ENCODE measurements around the gene PRKG1. TPM values are rescaled to one million over a fixed set of nuclear protein-coding genes. Genes with fewer than 3 reads are reported as not detected.

The PRKG1 gene
- total and polyA plus RNA-seq, 2 of the 4 experiments (the other 2 are of a cell fraction) = 3.5 to 18.3 TPM

DNA sequence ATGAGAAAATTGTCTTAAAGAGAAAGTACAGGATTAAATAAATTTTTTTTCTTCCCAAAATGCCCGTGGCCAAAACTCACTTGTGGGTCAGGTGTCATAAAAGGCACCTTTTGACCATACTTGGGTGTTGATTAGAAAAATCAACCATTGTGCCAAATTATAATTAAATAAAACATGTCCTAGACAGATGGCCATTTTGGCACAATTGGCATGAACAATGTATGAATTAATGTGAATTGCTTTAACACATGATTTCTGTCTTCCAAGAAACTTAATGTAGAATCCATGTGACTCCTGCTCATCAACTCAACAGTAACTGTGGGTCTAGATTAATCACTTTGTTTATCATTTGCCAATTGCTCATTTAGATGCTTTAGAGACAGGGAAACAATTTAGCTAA is 561.1 kb downstream of the PRKG1 start:
- POLR2A ChIA-PET (ENCODE audit: unreplicated experiment) = no interaction called here
- no CpG with 5 or more reads among the region's 1 CpG for WGBS, 2 experiments (ENCODE audit: extremely low coverage in 2 of 2, insufficient read length in 1 of 2)
- H3K14ac ChIP-seq (replicated peaks; ENCODE audit: low read depth, low read length) = no peak overlapping the region

More for the DNA sequence above, 561.1 kb downstream of the PRKG1 start:
- no peak overlapping the region for H2BK120ac ChIP-seq (ENCODE audit: low read depth, low read length)
- in situ Hi-C loops (cut with MboI; ENCODE audit: low sequenced_read_pairs) (no loop called here), intact Hi-C loops (cut with micrococcal nuclease) (no loop called here), dilution Hi-C loops (cut with HindIII; ENCODE audit: low sequenced_read_pairs, unreplicated experiment) (no loop called here)
- DNase-seq = no peak
- no peak overlapping the region for H3K18ac ChIP-seq (ENCODE audit: low read depth, low read length)
- H2BK5ac ChIP-seq (ENCODE audit: low read depth, low read length, poor library complexity, severe bottlenecking) = no peak overlapping the region
- H2AK5ac ChIP-seq (ENCODE audit: low read depth, low read length) = no peak overlapping the region
- no peak overlapping the region for H3K27ac ChIP-seq (ENCODE audit: insufficient read depth, low read length)
- H4K5ac ChIP-seq (ENCODE audit: low read depth, low read length) = no peak overlapping the region
- no peak overlapping the region for H3K4ac ChIP-seq (ENCODE audit: low read depth, low read length)
- BruUV-seq (replicated peaks) = no TSS peak
- no peaks in the 10 kb centered on the region for H3K9me3 ChIP-seq (ENCODE audit: control insufficient read depth, insufficient read depth, low read length)
- H3K23ac ChIP-seq (ENCODE audit: low read depth, low read length) = no peak overlapping the region
- no peaks in the 10 kb centered on the region for H3K36me3 ChIP-seq (ENCODE audit: control insufficient read depth, insufficient read depth, low read length)
- no peak overlapping the region for H2BK20ac ChIP-seq (ENCODE audit: low read depth, low read length)
- no peak overlapping the region for H3K4me2 ChIP-seq (ENCODE audit: low read depth, low read length)
- no peak overlapping the region for H2BK15ac ChIP-seq (ENCODE audit: low read depth, low read length)
- ATAC-seq (ENCODE audit: low read depth) = no peak
- no peaks in the 10 kb centered on the region for H4K20me1 ChIP-seq (ENCODE audit: insufficient read depth, low read length)
- H4K8ac ChIP-seq (ENCODE audit: low read depth in 2 of 2, low read length in 2 of 2) = no peak overlapping the region
- H3K9ac ChIP-seq (ENCODE audit: low read depth, low read length) = no peak overlapping the region
- CTCF ChIA-PET = interaction anchor here (0.6 kb wide), 1 partner anchor 110 kb away, joined by 3 read pairs; no protein-coding TSS in a partner anchor
- no peaks in the 10 kb centered on the region; the same call in 1 of the 2 replicates for H3K4me1 ChIP-seq (ENCODE audit: control insufficient read depth, insufficient read depth, low read length)
- H3K56ac ChIP-seq (ENCODE audit: extremely low read depth, insufficient read depth, low read length) = no peak overlapping the region
- no peaks in the 10 kb centered on the region for H3K27me3 ChIP-seq (ENCODE audit: control insufficient read depth, insufficient read depth, low read length)
- H2AFZ ChIP-seq (replicated peaks; ENCODE audit: low read length, poor library complexity) = no peak overlapping the region
- peaks cover 0 to 4% of the 10 kb centered on the region in 2 experiments; a peak in 1 of 4 replicates for H3K79me1 ChIP-seq (ENCODE audit: low read depth in 1 of 2, low read length in 2 of 2)
- no peaks in the 10 kb centered on the region for H3K9me1 ChIP-seq (ENCODE audit: insufficient read depth, low read length)
- H3K4me3 ChIP-seq (ENCODE audit: insufficient read depth, low read depth, low read length) = no peak overlapping the region
- no peak for TF ChIP-seq SMC3 (IDR thresholded peaks at IDR 0.05; ENCODE audit: low read depth, low read length)
- no peak for TF ChIP-seq MAFK (IDR thresholded peaks at IDR 0.05; ENCODE audit: low read depth, low read length)
- TF ChIP-seq RAD21 (IDR thresholded peaks at IDR 0.05; ENCODE audit: low read length) = no peak
- TF ChIP-seq ELK1 (IDR thresholded peaks at IDR 0.05; ENCODE audit: borderline replicate concordance, low read depth, low read length) = no peak
- no peak for TF ChIP-seq RCOR1 (IDR thresholded peaks at IDR 0.05; ENCODE audit: insufficient replicate concordance, low read length)
- TF ChIP-seq BHLHE40 (IDR thresholded peaks at IDR 0.05; ENCODE audit: low read depth, low read length) = no peak
- no peak for TF ChIP-seq CHD1 (IDR thresholded peaks at IDR 0.05; ENCODE audit: low read depth, low read length)
- TF ChIP-seq MAZ (IDR thresholded peaks at IDR 0.05; ENCODE audit: borderline replicate concordance, low read depth, low read length) = no peak
- TF ChIP-seq MXI1 (IDR thresholded peaks at IDR 0.05; ENCODE audit: borderline replicate concordance, low read depth, low read length) = no peak
- TF ChIP-seq RFX5 (IDR thresholded peaks at IDR 0.05; ENCODE audit: low read depth, low read length) = no peak
- TF ChIP-seq FOS (IDR thresholded peaks at IDR 0.05; ENCODE audit: low read depth, low read length) = no peak
- no peak overlapping the region for H4K91ac ChIP-seq (ENCODE audit: insufficient read depth, low read depth, low read length)
- H2AK9ac ChIP-seq (replicated peaks; ENCODE audit: low read depth, low read length, poor library complexity) = no peak overlapping the region
